ENCODE data around the gene GNB1L.

GRCh38 chr22:19819911-19820879 lies 34.5 kb downstream of the GNB1L start:
- TF ChIP-seq EZH2 (IDR thresholded peaks at IDR 0.05; ENCODE audit: borderline replicate concordance, low read length) (no peak), CTCF (conservative IDR thresholded peaks at IDR 0.05 in 1 of 2, IDR thresholded peaks at IDR 0.05 in 1 of 2; ENCODE audit: extremely low read depth in 1 of 2, insufficient read depth in 1 of 2, low read depth in 1 of 2, low read length in 2 of 2) (no peak)
